GM23338 (cell line): ENCODE results near the gene ARL6IP5. TPM values are rescaled to one million over a fixed set of nuclear protein-coding genes. Genes with fewer than 3 reads are reported as not detected.

Experiments used
- ATAC-seq: fragments of 200-7000 bp; cut with Tn5 transposase; 3 replicates; pipeline ENCODE4 v1.9.1; 2020
- DNase-seq: peaks from one replicate; pipeline ENCODE4 v3.0.0-alpha.2; 2015; ENCODE audit warnings: low spot score
- H2AFZ ChIP-seq: fragments of 200-600 bp; sonication (generic); 2 replicates; pipeline ENCODE4 v1.8.0; 2016; ENCODE audit warnings: antibody characterized with exemption, mild to moderate bottlenecking, moderate library complexity
- H3F3A ChIP-seq: fragments of 200-600 bp; sonication (generic); replicated peaks from 2 replicates; pipeline ENCODE4 v1.8.0; 2017; ENCODE audit warnings: antibody characterized with exemption, mixed run types, low read depth
- H3K27ac ChIP-seq: fragments of 200-600 bp; sonication (generic); 2 replicates; pipeline ENCODE4 v1.6.1; 2016; ENCODE audit warnings: low read depth
- H3K27me3 ChIP-seq: fragments of 200-600 bp; sonication (generic); 2 replicates; pipeline ENCODE4 v1.8.0; 2016; ENCODE audit warnings: mild to moderate bottlenecking, mixed run types, moderate library complexity; ENCODE audit not compliant: insufficient read depth
- H3K36me3 ChIP-seq: fragments of 200-600 bp; sonication (generic); 2 replicates; pipeline ENCODE4 v1.8.0; 2016; ENCODE audit warnings: mild to moderate bottlenecking; ENCODE audit not compliant: insufficient read depth
- H3K4me1 ChIP-seq: fragments of 200-600 bp; sonication (generic); 2 replicates; pipeline ENCODE4 v1.8.0; 2016; ENCODE audit warnings: mild to moderate bottlenecking, moderate library complexity; ENCODE audit not compliant: insufficient read depth
- H3K4me2 ChIP-seq: fragments of 200-600 bp; sonication (generic); 2 replicates; pipeline ENCODE4 v1.7.1; 2017; ENCODE audit warnings: mixed run types
- H3K4me3 ChIP-seq: fragments of 200-600 bp; sonication (generic); 2 replicates; pipeline ENCODE4 v1.6.1; 2016; ENCODE audit warnings: mixed run types
- H3K79me2 ChIP-seq: fragments of 200-600 bp; sonication (generic); replicated peaks from 2 replicates; pipeline ENCODE4 v1.8.0; 2017; ENCODE audit warnings: mild to moderate bottlenecking; ENCODE audit not compliant: insufficient read depth
- H3K9me2 ChIP-seq: fragments of 200-600 bp; sonication (generic); 2 replicates; pipeline ENCODE4 v1.8.0; 2017; ENCODE audit not compliant: insufficient read depth
- H4K20me1 ChIP-seq: fragments of 200-600 bp; sonication (generic); replicated peaks from 2 replicates; pipeline ENCODE4 v1.8.0; 2017; ENCODE audit warnings: mild to moderate bottlenecking; ENCODE audit not compliant: insufficient read depth
- H3K27ac Mint-ChIP-seq: 2 replicates; pipeline ENCODE4 v1.8.0; 2020; ENCODE audit warnings: inconsistent platforms, mild to moderate bottlenecking, moderate library complexity, mixed read lengths
- H3K27me3 Mint-ChIP-seq: 3 replicates; pipeline ENCODE4 v1.8.0; 2022; ENCODE audit warnings: low read depth, mild to moderate bottlenecking, moderate library complexity, mixed read lengths, inconsistent platforms; ENCODE audit not compliant: insufficient read depth, poor library complexity
- H3K36me3 Mint-ChIP-seq: 3 replicates; pipeline ENCODE4 v1.8.0; 2021; ENCODE audit warnings: low read depth, mild to moderate bottlenecking, inconsistent platforms, moderate library complexity, mixed read lengths
- H3K4me1 Mint-ChIP-seq: 3 replicates; pipeline ENCODE4 v1.8.0; 2020; ENCODE audit warnings: mild to moderate bottlenecking, inconsistent platforms, mixed read lengths
- H3K4me3 Mint-ChIP-seq: 3 replicates; pipeline ENCODE4 v1.8.0; 2021; ENCODE audit warnings: moderate library complexity, mild to moderate bottlenecking, inconsistent platforms, mixed read lengths
- H3K9me3 Mint-ChIP-seq: 3 replicates; pipeline ENCODE4 v1.8.0; 2020; ENCODE audit warnings: moderate library complexity, mild to moderate bottlenecking, inconsistent platforms, mixed read lengths
- CREB1 ChIP-seq: fragments of 250-450 bp; sonication (Bioruptor Pico); IDR thresholded peaks from 2 replicates; pipeline ENCODE4 v1.5.0; 2020; ENCODE audit warnings: low read depth, mild to moderate bottlenecking, moderate library complexity
- ETS1 ChIP-seq: IDR thresholded peaks from 2 replicates; pipeline ENCODE4 v1.6.1; 2016; ENCODE audit warnings: antibody characterized with exemption
- EZH2 ChIP-seq: fragments of 200-600 bp; sonication (generic); IDR thresholded peaks from one replicate; pipeline ENCODE4 v1.8.0; 2017; ENCODE audit warnings: antibody characterized with exemption, mild to moderate bottlenecking, low read depth; ENCODE audit not compliant: unreplicated experiment
- EZH2phosphoT487 ChIP-seq: fragments of 200-600 bp; sonication (generic); IDR thresholded peaks from one replicate; pipeline ENCODE4 v1.8.1; 2018; ENCODE audit warnings: antibody characterized with exemption; ENCODE audit not compliant: unreplicated experiment
- JUNB ChIP-seq: IDR thresholded peaks from one replicate; pipeline ENCODE4 v1.6.1; 2016; ENCODE audit warnings: antibody characterized with exemption; ENCODE audit not compliant: unreplicated experiment
- NANOG ChIP-seq: IDR thresholded peaks from 2 replicates; pipeline ENCODE4 v1.6.1; 2016; ENCODE audit warnings: antibody characterized with exemption, borderline replicate concordance
- POLR2AphosphoS5 ChIP-seq: IDR thresholded peaks from 2 replicates; pipeline ENCODE4 v1.6.1; 2016; ENCODE audit warnings: antibody characterized with exemption, low read depth
- REST ChIP-seq: IDR thresholded peaks from one replicate; pipeline ENCODE4 v1.6.1; 2018; ENCODE audit warnings: antibody characterized with exemption; ENCODE audit not compliant: unreplicated experiment
- ZNF331 ChIP-seq: fragments of 250-450 bp; sonication (Bioruptor Pico); IDR thresholded peaks from 2 replicates; pipeline ENCODE4 v1.5.0; 2020; ENCODE audit warnings: low read depth, mild to moderate bottlenecking, moderate library complexity
- polyA plus RNA-seq: library from polyadenylated mRNA; unstranded; fragments of >200 nt; fragmentation: Nextera tagmentation; extraction: Ambion mirVana; gene quantifications from 2 replicates; pipeline ENCODE4 v1.2.1, GENCODE V29; 2016
- total RNA-seq: library from RNA; depleted of rRNA; stranded (reverse); fragments of >200 nt; shearing (Covaris generic); gene quantifications from 2 replicates; pipeline ENCODE4 v1.2.3, GENCODE V29; 2014
- TF ChIP-seq, protein P1 (sequence below), 2 experiments: fragments of 200-600 bp in 1 of 2; sonication (generic) in 1 of 2; conservative IDR thresholded peaks; 2 replicates each; pipeline versions ENCODE4 v1.5.1 to v1.6.1; 2016 to 2017; ENCODE audit warnings: antibody characterized with exemption in 2 of 2, low read depth in 2 of 2, mild to moderate bottlenecking in 2 of 2, moderate library complexity in 1 of 2

The ARL6IP5 gene
- total and polyA plus RNA-seq, 2 experiments from 2014 or later, result 28.8 to 39.8 TPM

DNA sequence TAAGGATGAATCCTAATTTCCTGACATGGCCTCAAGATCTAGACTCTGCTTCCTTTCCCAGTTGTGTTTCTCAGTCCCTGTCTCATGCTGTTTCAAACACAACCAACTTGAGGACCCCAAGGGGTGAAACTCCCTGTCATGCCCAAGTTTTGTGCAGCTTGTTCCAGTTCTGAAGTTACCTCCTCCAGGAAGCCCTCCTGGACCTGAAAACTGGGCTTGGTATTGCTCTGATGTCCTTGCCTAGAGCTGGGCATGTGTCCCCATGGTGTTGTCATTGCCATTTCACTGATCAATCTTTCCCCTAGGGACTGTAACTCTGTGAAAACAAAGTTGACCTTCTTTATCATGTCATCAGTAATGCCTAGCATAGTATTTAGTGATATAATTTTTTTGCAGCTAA lies 43.8 kb downstream of the ARL6IP5 start:
- Mint-ChIP-seq H3K9me3 (no peaks in the 10 kb centered on the region), H3K27me3 (peaks cover 5% of the 10 kb centered on the region), H3K4me1 (peaks cover 5% of the 10 kb centered on the region; the same call in 1 of the 3 replicates), H3K4me3 (no peak overlapping the region), H3K27ac (no peak overlapping the region), H3K36me3 (no peaks in the 10 kb centered on the region)
- Histone ChIP-seq H3K27me3 (no peaks in the 10 kb centered on the region), H3K36me3 (no peaks in the 10 kb centered on the region), H3K27ac (no peak overlapping the region), H2AFZ (0 out of 2 replicates have a peak overlapping the region, but pooled peaks have one; percentile 20), H3K4me1 (peaks cover 3% of the 10 kb centered on the region; the same call in 1 of the 2 replicates), H4K20me1 (no peaks in the 10 kb centered on the region), H3K4me3 (no peak overlapping the region), H3K4me2 (no peak overlapping the region), H3F3A (no peaks in the 10 kb centered on the region), H3K9me2 (no peaks in the 10 kb centered on the region), H3K79me2 (no peaks in the 10 kb centered on the region)
- ATAC-seq (no peak), DNase-seq (no peak)
- TF ChIP-seq CREB1 (CRISPR knock-in tag) (no peak), REST (no peak), EZH2phosphoT487 (no peak), ZNF331 (CRISPR knock-in tag) (no peak), POLR2AphosphoS5 (no peak)
- TF ChIP-seq, protein P1, sequence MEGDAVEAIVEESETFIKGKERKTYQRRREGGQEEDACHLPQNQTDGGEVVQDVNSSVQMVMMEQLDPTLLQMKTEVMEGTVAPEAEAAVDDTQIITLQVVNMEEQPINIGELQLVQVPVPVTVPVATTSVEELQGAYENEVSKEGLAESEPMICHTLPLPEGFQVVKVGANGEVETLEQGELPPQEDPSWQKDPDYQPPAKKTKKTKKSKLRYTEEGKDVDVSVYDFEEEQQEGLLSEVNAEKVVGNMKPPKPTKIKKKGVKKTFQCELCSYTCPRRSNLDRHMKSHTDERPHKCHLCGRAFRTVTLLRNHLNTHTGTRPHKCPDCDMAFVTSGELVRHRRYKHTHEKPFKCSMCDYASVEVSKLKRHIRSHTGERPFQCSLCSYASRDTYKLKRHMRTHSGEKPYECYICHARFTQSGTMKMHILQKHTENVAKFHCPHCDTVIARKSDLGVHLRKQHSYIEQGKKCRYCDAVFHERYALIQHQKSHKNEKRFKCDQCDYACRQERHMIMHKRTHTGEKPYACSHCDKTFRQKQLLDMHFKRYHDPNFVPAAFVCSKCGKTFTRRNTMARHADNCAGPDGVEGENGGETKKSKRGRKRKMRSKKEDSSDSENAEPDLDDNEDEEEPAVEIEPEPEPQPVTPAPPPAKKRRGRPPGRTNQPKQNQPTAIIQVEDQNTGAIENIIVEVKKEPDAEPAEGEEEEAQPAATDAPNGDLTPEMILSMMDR (conservative IDR thresholded peaks at IDR 0.05; ENCODE audit: low read depth in 2 of 2), result no peak

GRCh38 chr3:69129531-69129930 lies 44.8 kb downstream of the ARL6IP5 start:
- no peak overlapping the region for H3K4me3 ChIP-seq
- no peak overlapping the region for H3K27ac Mint-ChIP-seq
- H3K4me3 Mint-ChIP-seq, result no peak overlapping the region
- peaks cover 5% of the 10 kb centered on the region for H3K27me3 Mint-ChIP-seq
- H3K4me2 ChIP-seq, result no peak overlapping the region
- H3K79me2 ChIP-seq, result no peaks in the 10 kb centered on the region
- no peak overlapping the region for H3K27ac ChIP-seq
- H3K9me2 ChIP-seq, result no peaks in the 10 kb centered on the region
- no peaks in the 10 kb centered on the region for H3F3A ChIP-seq
- no peaks in the 10 kb centered on the region for H3K36me3 Mint-ChIP-seq
- DNase-seq (no peak), ATAC-seq (no peak)
- no peak overlapping the region for H2AFZ ChIP-seq
- H3K27me3 ChIP-seq, result no peaks in the 10 kb centered on the region
- no peaks in the 10 kb centered on the region for H3K9me3 Mint-ChIP-seq
- H4K20me1 ChIP-seq, result no peaks in the 10 kb centered on the region
- no peaks in the 10 kb centered on the region for H3K36me3 ChIP-seq
- peaks cover 3% of the 10 kb centered on the region; the same call in 1 of the 2 replicates for H3K4me1 ChIP-seq
- peaks cover 5% of the 10 kb centered on the region; the same call in 1 of the 3 replicates for H3K4me1 Mint-ChIP-seq
- TF ChIP-seq NANOG (no peak), JUNB (no peak), POLR2AphosphoS5 (no peak), EZH2phosphoT487 (no peak), ETS1 (no peak), EZH2 (no peak)
